ENCODE data around the gene UPP2. TPM values are rescaled to one million over a fixed set of nuclear protein-coding genes. Genes with fewer than 3 reads are reported as not detected.

UPP2 gene
- polyA plus RNA-seq, 1 donor from 2014 or later: 0.12 TPM

GRCh38 chr2:158112992-158113391, 11.3 kb downstream of the UPP2 start:
- no peaks in the 10 kb centered on the region for H3K9me3 ChIP-seq (ENCODE audit: low read length)
- H3K4me3 ChIP-seq (ENCODE audit: low read length): no peak overlapping the region
- H3K9me2 ChIP-seq (ENCODE audit: insufficient read depth, low read length): no peaks in the 10 kb centered on the region
- H3K79me2 ChIP-seq (replicated peaks; ENCODE audit: insufficient read depth, low read length): no peaks in the 10 kb centered on the region
- H3K9ac ChIP-seq (ENCODE audit: low read length): no peak overlapping the region
- no peaks in the 10 kb centered on the region for H3F3A ChIP-seq (ENCODE audit: insufficient read depth, low read length, poor library complexity, severe bottlenecking)
- H2AFZ ChIP-seq (ENCODE audit: low read depth, low read length): no peak overlapping the region
- no peaks in the 10 kb centered on the region for H4K20me1 ChIP-seq (ENCODE audit: insufficient read depth)
- no peaks in the 10 kb centered on the region for H3K27me3 ChIP-seq (ENCODE audit: insufficient read depth, low read depth, low read length)
- H3K27ac ChIP-seq (ENCODE audit: low read length): no peak overlapping the region
- no peak for TF ChIP-seq REST (IDR thresholded peaks at IDR 0.05; ENCODE audit: borderline replicate concordance)
- no peak for TF ChIP-seq MXI1 (conservative IDR thresholded peaks at IDR 0.05; ENCODE audit: poor library complexity, severe bottlenecking)
- no peaks in the 10 kb centered on the region for H3K36me3 ChIP-seq (ENCODE audit: insufficient read depth, low read length)
- H3K4me2 ChIP-seq (ENCODE audit: low read length): no peak overlapping the region

- no peaks in the 10 kb centered on the region for H3K9me3 ChIP-seq (ENCODE audit: low read length)
- H3F3A ChIP-seq (ENCODE audit: insufficient read depth, low read length, poor library complexity, severe bottlenecking): no peaks in the 10 kb centered on the region
- H3K9ac ChIP-seq (ENCODE audit: low read length): no peak overlapping the region
- no peaks in the 10 kb centered on the region for H3K27me3 ChIP-seq (ENCODE audit: insufficient read depth, low read depth, low read length)
- H3K79me2 ChIP-seq (replicated peaks; ENCODE audit: insufficient read depth, low read length): no peaks in the 10 kb centered on the region
- H3K4me2 ChIP-seq (ENCODE audit: low read length): no peak overlapping the region
- H3K4me3 ChIP-seq (ENCODE audit: low read length): no peak overlapping the region
- no peak overlapping the region for H3K27ac ChIP-seq (ENCODE audit: low read length)
- H3K9me2 ChIP-seq (ENCODE audit: insufficient read depth, low read length): no peaks in the 10 kb centered on the region
- TF ChIP-seq REST (IDR thresholded peaks at IDR 0.05; ENCODE audit: borderline replicate concordance) (no peak), RAD21 (conservative IDR thresholded peaks at IDR 0.05) (no peak), CTCF (IDR thresholded peaks at IDR 0.05; ENCODE audit: poor library complexity, severe bottlenecking) (no peak), EP300 (conservative IDR thresholded peaks at IDR 0.05; ENCODE audit: poor library complexity, severe bottlenecking) (no peak), MXI1 (conservative IDR thresholded peaks at IDR 0.05; ENCODE audit: poor library complexity, severe bottlenecking) (no peak), SMC3 (conservative IDR thresholded peaks at IDR 0.05; ENCODE audit: poor library complexity) (no peak), EZH2 (IDR thresholded peaks at IDR 0.05; ENCODE audit: borderline replicate concordance, insufficient read depth, low read length, poor library complexity, severe bottlenecking) (no peak), TAF1 (IDR thresholded peaks at IDR 0.05; ENCODE audit: low read depth) (no peak), POLR2AphosphoS5 (IDR thresholded peaks at IDR 0.05) (no peak)
- no peak overlapping the region for H2AFZ ChIP-seq (ENCODE audit: low read depth, low read length)
- no peaks in the 10 kb centered on the region for H3K36me3 ChIP-seq (ENCODE audit: insufficient read depth, low read length)
- H4K20me1 ChIP-seq (ENCODE audit: insufficient read depth): no peaks in the 10 kb centered on the region
These were observed 12.1 kb downstream of the UPP2 start for GRCh38 chr2:158113741-158114295.
